SK-N-SH treated with all-trans-retinoic acid at 6 μM for 48 hours (cell line): ENCODE measurements around the gene LSM10.

ENCODE experiments used
- ATAC-seq: fragments of 200-7000 bp; cut with Tn5 transposase; 3 replicates; pipeline ENCODE4 v1.9.1; 2020; ENCODE audit warnings: mild to moderate bottlenecking, moderate library complexity
- ARNTL ChIP-seq: fragments of 450-650 bp; formaldehyde crosslinking; IDR thresholded peaks from 2 replicates; pipeline ENCODE4 v1.5.0; 2020; ENCODE audit warnings: low read depth, mild to moderate bottlenecking, moderate library complexity, borderline replicate concordance
- BACH2 ChIP-seq: fragments of 250-450 bp; sonication (Bioruptor Pico); IDR thresholded peaks from 2 replicates; pipeline ENCODE4 v1.9.0; 2021; ENCODE audit warnings: mild to moderate bottlenecking, borderline replicate concordance
- CREB5 ChIP-seq: fragments of 250-450 bp; sonication (Bioruptor Pico); IDR thresholded peaks from 2 replicates; pipeline ENCODE4 v1.5.1; 2020; ENCODE audit warnings: low read depth, mild to moderate bottlenecking, moderate library complexity
- CSDC2 ChIP-seq: fragments of 250-450 bp; sonication (Bioruptor Pico); IDR thresholded peaks from 2 replicates; pipeline ENCODE4 v1.5.0; 2020; ENCODE audit warnings: mild to moderate bottlenecking, moderate library complexity
- CSRNP3 ChIP-seq: fragments of 250-450 bp; sonication (Bioruptor Pico); IDR thresholded peaks from 2 replicates; pipeline ENCODE4 v1.5.1; 2021; ENCODE audit warnings: mild to moderate bottlenecking, moderate library complexity
- ESRRG ChIP-seq: fragments of 250-450 bp; sonication (Bioruptor Pico); IDR thresholded peaks from 2 replicates; pipeline ENCODE4 v1.6.1; 2021; ENCODE audit warnings: mild to moderate bottlenecking
- GLIS3 ChIP-seq: fragments of 250-450 bp; sonication (Bioruptor Pico); IDR thresholded peaks from 2 replicates; pipeline ENCODE4 v1.5.0; 2020; ENCODE audit warnings: mild to moderate bottlenecking, moderate library complexity
- ISL1 ChIP-seq: fragments of 250-450 bp; sonication (Bioruptor Pico); IDR thresholded peaks from 2 replicates; pipeline ENCODE4 v2.1.2; 2022; ENCODE audit warnings: mild to moderate bottlenecking, moderate library complexity
- POU6F1 ChIP-seq: fragments of 250-450 bp; sonication (Bioruptor Pico); IDR thresholded peaks from 2 replicates; pipeline ENCODE4 v1.8.0; 2021; ENCODE audit warnings: low read depth, mild to moderate bottlenecking, moderate library complexity, borderline replicate concordance
- PPARA ChIP-seq: fragments of 250-450 bp; sonication (Bioruptor Pico); IDR thresholded peaks from 2 replicates; pipeline ENCODE4 v1.5.0; 2020; ENCODE audit warnings: mild to moderate bottlenecking, borderline replicate concordance
- RARB ChIP-seq: fragments of 250-450 bp; sonication (Bioruptor Pico); IDR thresholded peaks from 2 replicates; pipeline ENCODE4 v1.8.0; 2021; ENCODE audit warnings: mild to moderate bottlenecking, moderate library complexity
- SNAI2 ChIP-seq: fragments of 250-450 bp; sonication (Bioruptor Pico); IDR thresholded peaks from 2 replicates; pipeline ENCODE4 v1.5.0; 2020; ENCODE audit warnings: mild to moderate bottlenecking, moderate library complexity
- TCF4 ChIP-seq: fragments of 250-450 bp; sonication (Bioruptor Pico); IDR thresholded peaks from 2 replicates; pipeline ENCODE4 v1.8.0; 2021; ENCODE audit warnings: mild to moderate bottlenecking, moderate library complexity, borderline replicate concordance
- TOX ChIP-seq: fragments of 250-450 bp; sonication (Bioruptor Pico); IDR thresholded peaks from 2 replicates; pipeline ENCODE4 v1.8.0; 2021; ENCODE audit warnings: mild to moderate bottlenecking, moderate library complexity, borderline replicate concordance
- TSHZ2 ChIP-seq: fragments of 250-450 bp; sonication (Bioruptor Pico); IDR thresholded peaks from 2 replicates; pipeline ENCODE4 v1.5.0; 2020; ENCODE audit warnings: mild to moderate bottlenecking, moderate library complexity
- ZC3H10 ChIP-seq: fragments of 250-450 bp; sonication (Bioruptor Pico); IDR thresholded peaks from 2 replicates; pipeline ENCODE4 v1.5.1; 2021; ENCODE audit warnings: mild to moderate bottlenecking, moderate library complexity
- ZFP3 ChIP-seq: fragments of 250-450 bp; sonication (Bioruptor Pico); IDR thresholded peaks from 2 replicates; pipeline ENCODE4 v1.5.0; 2020; ENCODE audit warnings: mild to moderate bottlenecking, moderate library complexity
- ZFP30 ChIP-seq: fragments of 450-650 bp; formaldehyde crosslinking; IDR thresholded peaks from 2 replicates; pipeline ENCODE4 v1.5.0; 2022; ENCODE audit warnings: mild to moderate bottlenecking, moderate library complexity
- ZNF70 ChIP-seq: fragments of 450-650 bp; formaldehyde crosslinking; IDR thresholded peaks from 2 replicates; pipeline ENCODE4 v1.5.0; 2020; ENCODE audit warnings: mild to moderate bottlenecking, moderate library complexity
- ZNF8 ChIP-seq: fragments of 450-650 bp; formaldehyde crosslinking; IDR thresholded peaks from 2 replicates; pipeline ENCODE4 v1.5.0; 2020; ENCODE audit warnings: mild to moderate bottlenecking, moderate library complexity
- TF ChIP-seq, protein P1 (sequence below): fragments of 250-450 bp; sonication (Bioruptor Pico); IDR thresholded peaks from 2 replicates; pipeline ENCODE4 v1.8.0; 2020; ENCODE audit warnings: mild to moderate bottlenecking, moderate library complexity, borderline replicate concordance

LSM10 gene

GRCh38 chr1:36390411-36390810, 7.3 kb downstream of the LSM10 start:
- ATAC-seq, result no peak
- TF ChIP-seq ZFP3 (no peak), ARNTL (CRISPR knock-in tag) (no peak), GLIS3 (CRISPR knock-in tag) (no peak), CSRNP3 (CRISPR knock-in tag) (no peak), BACH2 (CRISPR knock-in tag) (no peak), POU6F1 (CRISPR knock-in tag) (no peak), PPARA (no peak), ZC3H10 (CRISPR knock-in tag) (no peak), ISL1 (CRISPR knock-in tag) (no peak), TOX (no peak), ZFP30 (CRISPR knock-in tag) (no peak), ZNF8 (CRISPR knock-in tag) (no peak), ESRRG (CRISPR knock-in tag) (no peak), ZNF70 (no peak)
- TF ChIP-seq, protein P1, sequence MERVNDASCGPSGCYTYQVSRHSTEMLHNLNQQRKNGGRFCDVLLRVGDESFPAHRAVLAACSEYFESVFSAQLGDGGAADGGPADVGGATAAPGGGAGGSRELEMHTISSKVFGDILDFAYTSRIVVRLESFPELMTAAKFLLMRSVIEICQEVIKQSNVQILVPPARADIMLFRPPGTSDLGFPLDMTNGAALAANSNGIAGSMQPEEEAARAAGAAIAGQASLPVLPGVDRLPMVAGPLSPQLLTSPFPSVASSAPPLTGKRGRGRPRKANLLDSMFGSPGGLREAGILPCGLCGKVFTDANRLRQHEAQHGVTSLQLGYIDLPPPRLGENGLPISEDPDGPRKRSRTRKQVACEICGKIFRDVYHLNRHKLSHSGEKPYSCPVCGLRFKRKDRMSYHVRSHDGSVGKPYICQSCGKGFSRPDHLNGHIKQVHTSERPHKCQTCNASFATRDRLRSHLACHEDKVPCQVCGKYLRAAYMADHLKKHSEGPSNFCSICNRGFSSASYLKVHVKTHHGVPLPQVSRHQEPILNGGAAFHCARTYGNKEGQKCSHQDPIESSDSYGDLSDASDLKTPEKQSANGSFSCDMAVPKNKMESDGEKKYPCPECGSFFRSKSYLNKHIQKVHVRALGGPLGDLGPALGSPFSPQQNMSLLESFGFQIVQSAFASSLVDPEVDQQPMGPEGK, result no peak
- TF ChIP-seq, all 23 proteins: peak for 0

DNA sequence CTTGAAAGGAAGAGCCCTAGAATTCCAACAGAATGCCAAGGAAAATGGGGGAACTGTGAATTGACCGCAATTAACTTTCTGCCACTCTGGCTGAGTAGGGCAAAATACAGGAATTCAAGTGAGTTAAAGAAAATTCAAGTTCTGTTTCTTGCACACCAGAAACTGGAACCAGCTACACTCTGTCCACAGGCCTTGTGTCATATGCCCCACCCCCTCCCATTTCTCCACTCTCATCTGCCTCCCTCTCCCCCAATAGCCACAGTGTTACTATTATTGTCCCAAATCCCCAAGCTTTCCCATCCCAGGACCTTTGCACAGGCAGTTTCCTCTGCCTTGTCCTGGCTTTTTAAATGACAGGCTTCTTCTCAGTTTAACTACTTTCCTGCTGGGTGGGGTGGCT, 7.7 kb downstream of the LSM10 start:
- no peak for TF ChIP-seq CREB5 (CRISPR knock-in tag)
- TF ChIP-seq RARB, result no peak
- no peak for TF ChIP-seq ZFP30 (CRISPR knock-in tag)
- no peak for TF ChIP-seq ZNF70
- no peak for TF ChIP-seq ZNF8 (CRISPR knock-in tag)
- no peak for TF ChIP-seq SNAI2 (CRISPR knock-in tag)
- TF ChIP-seq TSHZ2 (CRISPR knock-in tag), result no peak
- no peak for TF ChIP-seq ARNTL (CRISPR knock-in tag)
- TF ChIP-seq CSDC2 (CRISPR knock-in tag), result no peak
- TF ChIP-seq GLIS3 (CRISPR knock-in tag), result no peak
- TF ChIP-seq TOX, result no peak
- TF ChIP-seq BACH2 (CRISPR knock-in tag), result no peak
- TF ChIP-seq ESRRG (CRISPR knock-in tag), result no peak
- no peak for TF ChIP-seq PPARA
- no peak for TF ChIP-seq TCF4 (CRISPR knock-in tag)
- no peak for ATAC-seq

DNA sequence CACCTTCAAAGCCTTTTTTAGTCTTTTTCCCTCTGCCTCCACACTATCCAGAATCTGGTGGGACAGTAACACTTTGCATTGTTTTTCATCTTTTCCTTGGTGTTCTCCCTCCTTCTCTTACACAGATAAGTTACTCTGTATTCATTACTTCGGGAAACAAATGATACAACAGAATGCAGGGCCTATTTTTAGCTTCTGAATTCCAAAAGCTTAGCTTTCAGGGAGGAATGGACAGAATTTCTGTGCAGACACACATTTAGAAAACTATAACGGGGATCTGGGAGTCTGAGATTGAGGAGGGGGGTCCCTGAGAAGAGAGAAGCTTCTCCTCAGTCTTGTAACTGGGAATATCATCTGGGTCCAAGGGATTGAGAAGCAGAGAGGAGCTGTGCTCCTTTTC, 8.4 kb downstream of the LSM10 start:
- TF ChIP-seq ESRRG (CRISPR knock-in tag) (no peak), ZC3H10 (CRISPR knock-in tag) (no peak), TOX (no peak), ZNF70 (no peak), CSDC2 (CRISPR knock-in tag) (no peak)
- TF ChIP-seq, all 23 proteins: peak for 0
- ATAC-seq, result no peak
